Measurements from ENCODE around the gene STN1. TPM values are rescaled to one million over a fixed set of nuclear protein-coding genes. Genes with fewer than 3 reads are reported as not detected.

The STN1 gene
- total and polyA plus RNA-seq, 7 donors: 15.3 to 22.7 (median 18.3) TPM

GRCh38 chr10:103931603-103932002 is 13.6 kb upstream of the STN1 start:
- WGBS, 3 donors: 96 to 100% (median 98%) methylated on average over 2 of the region's 2 CpGs
- ATAC-seq (no peak), DNase-seq (no peak)
- H3K9me3 ChIP-seq: no peaks in the 10 kb centered on the region
- H3K4me3 ChIP-seq: no peak overlapping the region
- H3K27ac ChIP-seq: no peak overlapping the region
- TF ChIP-seq CTCF (IDR thresholded peaks at IDR 0.05): no peak
- H3K36me3 ChIP-seq (ENCODE audit: insufficient read depth in 1 of 2, low read depth in 1 of 2): no peaks in the 10 kb centered on the region
- intact Hi-C loops (cut with DNase I): no loop called here
- no peaks in the 10 kb centered on the region for H3K4me1 ChIP-seq
- H3K27me3 ChIP-seq (ENCODE audit: insufficient read depth in 3 of 3, low read length in 2 of 3): no peaks in the 10 kb centered on the region

GRCh38 chr10:103930881-103931280 is 12.9 kb upstream of the STN1 start:
- no peak for TF ChIP-seq CTCF (IDR thresholded peaks at IDR 0.05)
- H3K9me3 ChIP-seq: no peaks in the 10 kb centered on the region
- H3K4me1 ChIP-seq: no peaks in the 10 kb centered on the region
- H3K4me3 ChIP-seq: no peak overlapping the region
- no peak overlapping the region for H3K27ac ChIP-seq
- H3K27me3 ChIP-seq (ENCODE audit: insufficient read depth in 3 of 3, low read length in 2 of 3): no peaks in the 10 kb centered on the region
- WGBS, 3 donors: 96 to 97% (median 96%) methylated on average over 6 of the region's 6 CpGs
- no peak for ATAC-seq
- DNase-seq: no peak
- intact Hi-C loops (cut with DNase I): no loop called here
- H3K36me3 ChIP-seq (ENCODE audit: insufficient read depth in 1 of 2, low read depth in 1 of 2): no peaks in the 10 kb centered on the region

GRCh38 chr10:103930449-103930848 is 12.5 kb upstream of the STN1 start:
- Histone ChIP-seq H3K4me1 (no peaks in the 10 kb centered on the region), H3K27me3 (ENCODE audit: insufficient read depth in 3 of 3, low read length in 2 of 3) (no peaks in the 10 kb centered on the region), H3K9me3 (no peaks in the 10 kb centered on the region), H3K36me3 (ENCODE audit: insufficient read depth in 1 of 2, low read depth in 1 of 2) (no peaks in the 10 kb centered on the region), H3K27ac (no peak overlapping the region), H3K4me3 (no peak overlapping the region)
- no peak for DNase-seq
- intact Hi-C loops (cut with DNase I): no loop called here
- WGBS, 3 donors: 93 to 97% (median 96%) methylated on average over 1 of the region's 1 CpG
- no peak for TF ChIP-seq CTCF (IDR thresholded peaks at IDR 0.05)
- no peak for ATAC-seq

- H3K27me3 ChIP-seq (ENCODE audit: insufficient read depth in 3 of 3, low read length in 2 of 3): no peaks in the 10 kb centered on the region
- H3K27ac ChIP-seq: no peak overlapping the region
- DNase-seq (no peak), ATAC-seq (no peak)
- intact Hi-C loops (cut with DNase I): no loop called here
- no peaks in the 10 kb centered on the region for H3K36me3 ChIP-seq (ENCODE audit: insufficient read depth in 1 of 2, low read depth in 1 of 2)
- 57 to 64% (median 57%) methylated on average over 7 of the region's 7 CpGs for WGBS, 3 donors
- H3K9me3 ChIP-seq: no peaks in the 10 kb centered on the region
- TF ChIP-seq CTCF (IDR thresholded peaks at IDR 0.05): no peak
- no peaks in the 10 kb centered on the region for H3K4me1 ChIP-seq
- no peak overlapping the region for H3K4me3 ChIP-seq
Measured at GRCh38 chr10:103929381-103929921, 11.5 kb upstream of the STN1 start.

GRCh38 chr10:103928784-103929183 is 10.8 kb upstream of the STN1 start:
- Histone ChIP-seq H3K4me1 (no peaks in the 10 kb centered on the region), H3K27me3 (ENCODE audit: insufficient read depth in 3 of 3, low read length in 2 of 3) (no peaks in the 10 kb centered on the region), H3K27ac (no peak overlapping the region), H3K4me3 (no peak overlapping the region), H3K9me3 (no peaks in the 10 kb centered on the region), H3K36me3 (ENCODE audit: insufficient read depth in 1 of 2, low read depth in 1 of 2) (no peaks in the 10 kb centered on the region)
- DNase-seq (no peak), ATAC-seq (no peak)
- intact Hi-C loops (cut with DNase I): no loop called here
- 92 to 97% (median 93%) methylated on average over 6 of the region's 6 CpGs for WGBS, 3 donors
- no peak for TF ChIP-seq CTCF (IDR thresholded peaks at IDR 0.05)
